Kidney (tissue), 14 donors: ENCODE data around the gene SNAPC4. TPM values are rescaled to one million over a fixed set of nuclear protein-coding genes. Genes with fewer than 3 reads are reported as not detected.

Experiments
- DNase-seq, 5 donors: peaks; one replicate each; pipeline ENCODE4 v3.0.0-alpha.2; 2013 to 2020
- FAIRE-seq: peaks from 2 replicates; lab custom pipeline; 2012; peaks lifted over from hg19 to GRCh38; lab: Jason Lieb, UNC
- H3K27ac ChIP-seq, 2 donors: one replicate each; pipeline ENCODE4 v1.7.0; 2013; ENCODE audit warnings: low read depth in 2 of 2, low read length in 2 of 2, inconsistent platforms in 1 of 2
- H3K27me3 ChIP-seq: one replicate; pipeline ENCODE4 v1.7.1; 2013; ENCODE audit warnings: low read length, inconsistent platforms; ENCODE audit not compliant: control insufficient read depth, insufficient read depth
- H3K36me3 ChIP-seq, 3 donors: one replicate each; pipeline versions ENCODE4 v1.7.0 to v1.7.1; 2013; ENCODE audit warnings: low read length in 3 of 3, control low read depth in 1 of 3, inconsistent platforms in 1 of 3; ENCODE audit not compliant: insufficient read depth in 3 of 3, control insufficient read depth in 2 of 3
- H3K4me1 ChIP-seq, 3 donors: one replicate each; pipeline versions ENCODE4 v1.7.0 to v1.7.1; 2013; ENCODE audit warnings: low read length in 3 of 3, inconsistent platforms in 1 of 3, low read depth in 1 of 3; ENCODE audit not compliant: control insufficient read depth in 2 of 3, insufficient read depth in 2 of 3
- H3K4me3 ChIP-seq, 3 donors: one replicate each; pipeline versions ENCODE4 v1.7.0 to v1.8.1; 2013; ENCODE audit warnings: low read length in 3 of 3, control low read depth in 1 of 3, inconsistent platforms in 1 of 3
- H3K9ac ChIP-seq, 3 donors: one replicate each; pipeline versions ENCODE4 v1.7.0 to v1.7.1; 2013; ENCODE audit warnings: low read length in 3 of 3, control low read depth in 1 of 3, inconsistent platforms in 1 of 3
- H3K9me3 ChIP-seq, 3 donors: one replicate each; pipeline versions ENCODE4 v1.7.0 to v1.7.1; 2013; ENCODE audit warnings: low read length in 3 of 3, control low read depth in 1 of 3, inconsistent platforms in 1 of 3; ENCODE audit not compliant: control insufficient read depth in 2 of 3, insufficient read depth in 1 of 3
- intact Hi-C: fragments of 100-400 bp; cut with DNase I; formaldehyde crosslinking; loops from one replicate; pipeline ENCODE4 v1.11.1; 2022
- polyA plus RNA-seq: library from polyadenylated mRNA; stranded (reverse); fragments of 350-450 nt; fragmentation: Illumina TruSeq; extraction: RNeasy Lipid Tissue Mini Kit (QIAGEN cat#74804); gene quantifications from one replicate; pipeline ENCODE4 v1.2.3, GENCODE V29; 2014; ENCODE audit warnings: low read depth, low replicate concordance; ENCODE audit not compliant: insufficient read depth
- total RNA-seq: library from RNA; stranded (reverse); fragmentation: NEBNext Ultra II Directional; extraction: Animal tissue kit (Norgen Biotek cat#: 25700); gene quantifications from one replicate; pipeline ENCODE4 v1.2.1, GENCODE V29; 2021
- TF ChIP-seq, protein P1 (sequence below): IDR thresholded peaks from 3 replicates; pipeline ENCODE4 v1.5.1; 2012; ENCODE audit warnings: mild to moderate bottlenecking, moderate library complexity, borderline replicate concordance; ENCODE audit not compliant: insufficient read depth; ENCODE audit errors: extremely low read depth
- donor health status: control.
- donor health status: control.
- donor health status: control.
- donor health status: control.
- donor health status: control.
- donor health status: DM: yes; HTN: yes; CAD: no.
- donor health status: Normal renal cell carcinoma (clear cell type).

The SNAPC4 gene
- total and polyA plus RNA-seq, 2 donors from 2014 or later: 3.2 to 11.0 TPM

DNA sequence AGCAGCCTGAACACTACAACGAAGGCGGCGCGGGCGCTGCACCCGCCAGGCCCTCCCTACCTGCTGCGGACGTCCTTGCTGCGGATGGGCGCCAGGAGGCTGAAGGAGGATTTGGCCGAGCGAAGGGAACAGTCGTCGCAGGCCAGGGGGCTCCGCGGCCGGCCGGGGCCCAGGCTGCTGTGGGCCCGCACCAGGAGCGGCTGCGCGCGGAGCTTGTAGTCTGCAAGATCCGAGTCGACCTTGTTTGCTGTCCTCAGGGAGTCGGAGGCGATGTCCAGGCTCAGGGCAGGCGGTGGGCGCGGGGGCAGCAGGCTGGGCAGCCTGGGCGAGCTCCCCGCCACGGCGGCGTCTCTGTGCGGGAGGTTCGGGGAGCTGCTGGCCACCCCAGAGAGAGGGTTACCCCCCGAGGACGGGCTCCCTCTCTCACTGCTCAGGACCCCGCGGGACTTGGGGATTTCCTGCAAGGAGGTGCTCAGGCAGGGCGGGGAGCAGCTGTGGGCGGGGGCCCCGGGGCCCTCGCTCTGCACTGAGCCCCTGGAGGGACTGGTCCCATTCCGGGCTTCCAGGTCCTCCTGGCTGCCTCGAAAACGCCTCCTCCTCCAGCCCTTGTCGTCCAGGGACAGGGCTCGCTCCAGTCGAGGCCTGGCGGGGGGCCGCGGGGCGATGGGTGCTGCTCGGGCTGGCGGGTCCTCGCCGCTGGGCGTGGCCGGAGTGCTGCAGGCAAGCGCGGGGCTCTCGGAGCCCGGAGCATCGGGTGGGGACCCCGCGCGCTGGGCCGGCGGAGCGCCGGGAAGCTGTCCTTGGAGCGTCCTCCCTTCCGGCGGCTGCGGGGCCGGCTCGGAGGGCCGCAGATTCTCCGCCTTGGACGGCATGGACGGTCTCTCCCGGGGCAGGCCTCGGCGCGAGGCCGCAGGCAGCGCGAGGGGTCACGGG lies 38.8 kb upstream of the SNAPC4 start:
- FAIRE-seq (no peak), DNase-seq (peak; percentile 18 to 84 (median 30))
- Histone ChIP-seq H3K4me3 (peak overlapping the region; percentile 51 to 62 (median 56)), H3K9me3 (no peaks in the 10 kb centered on the region), H3K27ac (no peak overlapping the region), H3K4me1 (peaks cover 0 to 15% (median 4%) of the 10 kb centered on the region in 3 donors), H3K36me3 (peaks cover 0 to 13% (median 5%) of the 10 kb centered on the region in 3 donors), H3K27me3 (no peaks in the 10 kb centered on the region), H3K9ac (peak overlapping the region in 1 of 3 donors; percentile 26)
- intact Hi-C loops: no loop called here
- TF ChIP-seq, protein P1, sequence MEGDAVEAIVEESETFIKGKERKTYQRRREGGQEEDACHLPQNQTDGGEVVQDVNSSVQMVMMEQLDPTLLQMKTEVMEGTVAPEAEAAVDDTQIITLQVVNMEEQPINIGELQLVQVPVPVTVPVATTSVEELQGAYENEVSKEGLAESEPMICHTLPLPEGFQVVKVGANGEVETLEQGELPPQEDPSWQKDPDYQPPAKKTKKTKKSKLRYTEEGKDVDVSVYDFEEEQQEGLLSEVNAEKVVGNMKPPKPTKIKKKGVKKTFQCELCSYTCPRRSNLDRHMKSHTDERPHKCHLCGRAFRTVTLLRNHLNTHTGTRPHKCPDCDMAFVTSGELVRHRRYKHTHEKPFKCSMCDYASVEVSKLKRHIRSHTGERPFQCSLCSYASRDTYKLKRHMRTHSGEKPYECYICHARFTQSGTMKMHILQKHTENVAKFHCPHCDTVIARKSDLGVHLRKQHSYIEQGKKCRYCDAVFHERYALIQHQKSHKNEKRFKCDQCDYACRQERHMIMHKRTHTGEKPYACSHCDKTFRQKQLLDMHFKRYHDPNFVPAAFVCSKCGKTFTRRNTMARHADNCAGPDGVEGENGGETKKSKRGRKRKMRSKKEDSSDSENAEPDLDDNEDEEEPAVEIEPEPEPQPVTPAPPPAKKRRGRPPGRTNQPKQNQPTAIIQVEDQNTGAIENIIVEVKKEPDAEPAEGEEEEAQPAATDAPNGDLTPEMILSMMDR: no peak

DNA sequence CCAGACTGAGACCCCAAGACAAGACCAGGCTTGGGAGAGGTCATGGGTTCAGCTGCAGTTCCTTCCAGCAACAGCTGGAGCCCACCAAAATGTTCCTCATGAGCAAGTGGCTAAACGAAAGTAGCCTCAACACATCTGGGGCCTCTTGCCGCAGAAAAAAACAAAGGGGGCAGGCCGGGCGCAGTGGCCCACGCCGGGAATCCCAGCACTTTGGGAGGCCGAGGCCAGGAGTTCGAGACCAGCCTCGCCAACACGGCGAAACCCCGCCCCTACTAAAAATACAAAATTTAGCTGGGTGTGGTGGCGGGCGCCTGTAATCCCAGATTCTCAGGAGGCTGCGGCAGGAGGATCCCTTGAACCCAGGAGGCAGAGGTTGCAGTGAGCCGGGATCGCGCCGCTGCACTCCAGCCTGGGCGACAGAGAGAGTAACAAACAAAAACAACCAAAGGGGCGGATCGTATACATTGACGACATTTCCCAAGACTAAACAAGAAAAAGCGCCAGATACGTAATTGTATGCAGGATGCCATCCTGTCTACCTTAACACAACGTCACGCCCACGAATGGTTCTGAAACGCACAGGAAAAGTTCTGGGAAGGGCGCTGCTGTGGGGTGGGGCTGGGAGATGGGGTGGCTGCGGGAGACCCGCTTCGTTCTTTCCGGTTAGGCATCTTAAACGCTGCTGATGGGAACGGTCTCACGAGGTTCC lies 38.0 kb upstream of the SNAPC4 start:
- no peak overlapping the region for H3K27ac ChIP-seq
- DNase-seq (peak in 1 of 5 donors; percentile 59), FAIRE-seq (no peak)
- intact Hi-C loops: no loop called here
- peaks cover 0 to 11% (median 3%) of the 10 kb centered on the region in 3 donors for H3K36me3 ChIP-seq
- H3K4me3 ChIP-seq: peak overlapping the region; percentile 51 to 62 (median 56)
- H3K4me1 ChIP-seq: peaks cover 0 to 15% (median 4%) of the 10 kb centered on the region in 3 donors
- TF ChIP-seq, protein P1: no peak
- no peaks in the 10 kb centered on the region for H3K27me3 ChIP-seq
- H3K9ac ChIP-seq: peak overlapping the region in 1 of 3 donors; percentile 40
- H3K9me3 ChIP-seq: no peaks in the 10 kb centered on the region

DNA sequence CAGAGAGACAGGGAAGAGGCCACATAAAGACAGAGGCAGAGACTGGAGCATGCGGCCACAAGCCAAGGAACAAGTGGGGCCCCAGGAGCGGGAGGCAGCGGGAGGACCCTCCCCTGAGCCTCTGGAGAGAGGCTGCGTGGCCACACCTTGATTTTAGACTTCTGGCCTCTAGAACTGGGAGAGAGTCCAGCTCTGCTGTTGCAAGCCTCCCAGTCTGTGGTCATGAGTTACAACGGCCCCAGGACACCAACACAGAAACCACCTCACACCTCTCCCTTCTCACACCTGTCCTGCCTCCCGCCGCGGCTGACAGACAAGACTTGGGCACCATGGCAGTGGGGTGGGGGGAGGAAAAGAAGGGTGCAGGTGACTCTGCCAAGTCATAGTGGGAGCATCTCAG lies 37.5 kb upstream of the SNAPC4 start:
- DNase-seq (peak in 1 of 5 donors; percentile 63), FAIRE-seq (no peak)
- peaks cover 0 to 9% (median 3%) of the 10 kb centered on the region in 3 donors for H3K36me3 ChIP-seq
- H3K27me3 ChIP-seq: no peaks in the 10 kb centered on the region
- H3K27ac ChIP-seq: no peak overlapping the region
- H3K9ac ChIP-seq: peak overlapping the region in 1 of 3 donors; percentile 40
- H3K4me3 ChIP-seq: peak overlapping the region in 2 of 3 donors; percentile 9 to 29
- TF ChIP-seq, protein P1: no peak
- no peaks in the 10 kb centered on the region for H3K9me3 ChIP-seq
- intact Hi-C loops: no loop called here
- peaks cover 0 to 15% (median 4%) of the 10 kb centered on the region in 3 donors for H3K4me1 ChIP-seq
